Upper lobe of left lung (tissue), 4 donors: ENCODE results near the gene SCRT2.

Experiments
- CTCF ChIP-seq, 6 experiments: fragments of 450-650 bp in 4 of 6; fragments of 200-600 bp in 2 of 6; sonication (generic) in 2 of 6; IDR thresholded peaks; one replicate each; pipeline ENCODE4 v1.5.1; 2016 to 2019; ENCODE audit warnings: antibody characterized with exemption in 6 of 6
- POLR2A ChIP-seq, 4 donors: fragments of 450-650 bp; IDR thresholded peaks; one replicate each; pipeline ENCODE4 v1.5.1; 2016 to 2017; ENCODE audit warnings: antibody characterized with exemption in 4 of 4, mild to moderate bottlenecking in 2 of 4
- POLR2AphosphoS5 ChIP-seq, 2 donors: sonication (generic); formaldehyde crosslinking; IDR thresholded peaks; one replicate each; pipeline ENCODE4 v1.5.1; 2017; ENCODE audit warnings: antibody characterized with exemption in 2 of 2

GRCh38 chr20:634148-634925 lies 41.3 kb downstream of the SCRT2 start:
- TF ChIP-seq POLR2A (IDR thresholded peaks at IDR 0.05) (no peak), POLR2AphosphoS5 (IDR thresholded peaks at IDR 0.05) (no peak), CTCF (IDR thresholded peaks at IDR 0.05) (no peak)
